HS-27A (cell line): ENCODE data around the gene FAM193B.
"Not testable (repeated sequence)": the region's sequence is repeated elsewhere in the genome, so short reads cannot be mapped to it uniquely, and the experiment has no call there.

Experiments used
- DNase-seq: peaks from one replicate; pipeline ENCODE4 v3.0.0-alpha.2; 2012; ENCODE audit warnings: low read depth, missing footprints

FAM193B gene

DNA sequence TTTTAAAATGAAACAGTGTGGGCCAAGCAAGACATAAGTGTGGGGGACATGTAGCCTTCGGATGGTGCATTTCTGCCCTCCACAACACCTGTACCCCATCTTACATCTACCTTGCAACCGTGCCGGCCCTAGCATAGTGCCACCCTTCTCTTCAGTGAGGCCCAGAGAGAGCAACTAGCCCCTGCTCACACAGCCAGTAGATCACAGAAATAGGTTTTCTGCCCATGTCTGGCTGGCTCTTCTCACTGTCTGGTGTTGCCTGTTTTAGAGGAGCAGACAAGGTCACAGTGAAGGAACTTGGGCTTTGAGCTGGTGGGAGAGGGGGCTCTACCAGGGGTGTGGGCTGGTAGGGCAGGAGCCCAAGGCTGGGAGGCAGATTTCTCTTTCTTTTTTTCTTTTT lies 68.1 kb downstream of the FAM193B start:
- DNase-seq, result no peak

DNA sequence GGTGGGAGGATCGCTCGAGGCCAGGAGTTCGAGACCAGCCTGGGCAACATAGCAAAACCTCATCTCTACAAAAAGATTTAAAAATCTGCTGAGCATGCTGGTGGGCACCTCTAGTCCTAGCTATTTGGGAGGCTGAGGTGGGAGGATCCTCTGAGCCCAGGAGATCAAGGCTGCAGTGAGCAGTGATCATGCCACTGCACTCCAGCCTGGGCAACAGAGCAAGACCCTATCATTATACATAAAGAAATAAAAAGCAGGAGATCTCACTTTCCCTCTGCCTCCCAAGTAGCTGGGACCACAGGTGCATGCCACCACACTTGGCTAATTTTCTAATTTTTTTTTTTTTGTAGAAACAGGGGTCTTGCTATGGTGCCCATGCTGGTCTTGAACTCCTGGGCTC lies 68.6 kb downstream of the FAM193B start:
- DNase-seq, result not testable (repeated sequence)

DNA sequence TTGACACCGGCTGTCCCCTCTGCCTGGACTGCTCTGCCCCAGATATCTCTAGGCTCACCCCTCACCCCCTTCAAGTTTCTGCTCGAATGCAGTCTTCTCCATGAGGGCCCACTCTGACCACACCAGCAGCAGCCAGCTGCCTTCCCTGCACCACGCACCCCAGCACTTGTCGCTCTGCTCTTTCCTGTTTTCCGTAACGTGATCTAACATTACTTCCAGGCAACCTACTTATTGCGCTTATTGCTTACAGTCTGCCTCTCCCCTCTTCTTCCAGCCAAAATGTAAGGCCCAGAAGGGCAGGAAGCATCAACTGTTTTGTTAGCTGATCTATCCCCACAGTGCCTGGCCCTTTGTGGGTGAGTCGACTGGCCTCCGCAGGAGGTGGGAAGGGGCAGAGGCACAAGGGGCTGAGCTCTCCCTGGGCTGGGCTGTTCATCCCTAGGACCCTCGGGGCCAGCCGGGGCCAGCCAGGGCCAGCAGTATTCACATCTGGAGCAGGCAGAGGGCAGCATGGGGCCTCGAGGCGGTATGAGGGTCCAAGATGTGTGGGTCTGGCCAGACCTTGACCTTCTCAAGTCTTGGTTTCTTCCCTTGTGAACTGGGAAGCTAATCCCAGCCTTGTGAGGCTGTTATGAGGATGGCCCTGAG lies 69.3 kb downstream of the FAM193B start:
- no peak for DNase-seq

- no peak for DNase-seq
Observed at GRCh38 chr5:177483994-177484901, 70.1 kb downstream of the FAM193B start.

- no peak for DNase-seq
Observed at GRCh38 chr5:177483042-177483441, 71.3 kb downstream of the FAM193B start.

DNA sequence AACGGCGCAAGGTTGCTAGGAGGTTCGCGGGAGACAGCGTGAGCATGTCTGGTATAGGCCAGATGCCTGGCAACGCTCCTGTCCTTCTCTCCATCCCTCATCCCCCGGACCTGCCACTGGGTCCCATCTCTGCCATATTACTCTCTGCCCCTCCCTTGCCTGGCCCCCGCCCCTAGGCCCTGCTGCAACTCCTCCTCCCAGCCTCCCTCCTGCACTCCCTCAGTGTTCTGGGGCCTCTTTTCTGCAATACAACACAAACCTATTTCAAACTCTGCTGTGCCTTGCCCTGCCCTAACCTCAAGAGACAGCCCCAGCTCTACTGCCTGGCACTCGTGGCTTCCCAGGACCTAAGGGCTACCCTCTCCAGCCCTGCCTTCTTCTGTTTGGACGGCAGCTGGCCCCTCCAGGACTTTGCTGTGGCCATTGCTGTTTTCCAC lies 72.0 kb downstream of the FAM193B start:
- DNase-seq, result no peak

GRCh38 chr5:177479774-177480173 lies 74.6 kb downstream of the FAM193B start:
- no peak for DNase-seq

DNA sequence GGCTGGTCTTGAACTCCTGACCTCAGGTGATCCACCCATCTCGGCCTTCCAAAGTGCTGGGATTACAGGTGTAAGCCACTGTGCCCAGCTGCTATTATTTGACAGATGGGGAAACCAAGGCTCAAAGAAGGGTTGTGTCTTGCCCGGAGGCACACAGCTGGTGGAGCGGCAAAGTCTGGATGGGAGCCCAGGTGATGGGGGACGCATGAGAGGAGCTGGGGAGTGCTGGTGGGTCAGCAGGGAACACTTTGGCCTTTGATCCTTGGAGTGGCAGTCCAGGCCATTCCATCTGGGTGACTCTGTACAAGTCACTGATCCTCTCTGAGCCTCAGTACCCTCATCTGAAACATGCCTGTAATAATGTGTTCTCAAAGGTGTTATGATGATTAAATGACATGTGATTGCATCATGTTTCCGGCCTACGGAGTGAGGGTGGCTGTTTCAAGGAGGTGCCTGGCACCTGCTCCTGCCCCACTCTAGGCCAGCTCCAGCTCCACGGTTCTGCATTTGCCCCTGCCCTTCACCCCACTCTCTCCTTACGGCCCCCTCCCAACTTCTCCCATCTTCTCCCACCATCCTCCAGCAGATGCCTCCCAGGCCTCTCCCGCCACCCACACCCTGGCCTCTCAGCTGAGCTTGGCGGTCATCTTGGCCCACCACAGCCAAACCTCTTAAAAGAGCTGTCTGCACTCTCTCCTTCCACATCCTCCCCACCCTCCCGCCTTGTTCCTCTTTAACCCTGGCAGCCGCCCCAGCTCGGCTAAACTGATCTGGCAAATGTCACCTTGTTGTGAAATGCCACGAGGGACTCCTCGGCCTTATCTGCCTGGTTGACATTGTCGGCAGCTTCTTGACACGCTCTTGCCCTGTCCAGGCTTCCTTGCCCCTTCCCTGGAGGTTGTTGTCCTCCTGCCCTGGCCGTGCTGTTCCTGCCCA lies 75.4 kb downstream of the FAM193B start:
- no peak for DNase-seq

GRCh38 chr5:177477701-177478477 lies 76.5 kb downstream of the FAM193B start:
- no peak for DNase-seq

DNA sequence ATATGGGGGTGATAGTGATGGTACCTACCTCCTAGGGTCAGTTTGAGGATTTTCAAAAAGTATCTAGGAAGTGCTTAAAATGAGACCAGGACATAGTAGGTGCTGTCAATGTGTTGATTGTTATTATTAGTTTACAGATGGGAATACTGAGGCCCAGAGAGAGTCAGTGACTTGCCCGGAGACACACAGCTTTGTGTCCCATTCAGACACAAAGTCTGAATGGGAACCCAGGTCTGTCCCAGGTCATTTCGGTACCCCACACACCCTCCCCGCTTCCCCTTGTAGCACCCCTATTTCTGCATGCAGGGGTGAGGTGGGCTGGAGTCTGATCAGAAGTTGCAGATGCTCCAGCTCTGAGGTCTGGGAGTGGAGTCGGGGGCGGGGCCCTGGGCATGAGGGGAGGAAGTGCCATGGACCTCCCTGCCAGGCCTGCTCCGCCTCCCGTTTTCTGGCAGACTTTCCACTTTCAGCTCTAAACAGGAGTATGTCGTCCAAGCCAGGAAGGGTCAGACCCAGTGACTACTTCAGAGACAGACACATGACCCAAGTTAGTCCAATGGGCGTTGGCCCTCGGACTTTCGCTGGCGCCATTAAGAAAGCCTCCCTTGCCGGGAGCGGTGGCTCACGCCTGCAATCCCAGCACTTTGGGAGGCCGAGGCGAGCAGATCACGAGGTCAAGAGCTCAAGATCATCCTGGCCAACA lies 77.7 kb downstream of the FAM193B start:
- DNase-seq, result no peak

GRCh38 chr5:177475563-177476427 lies 78.6 kb downstream of the FAM193B start:
- DNase-seq, result no peak

DNA sequence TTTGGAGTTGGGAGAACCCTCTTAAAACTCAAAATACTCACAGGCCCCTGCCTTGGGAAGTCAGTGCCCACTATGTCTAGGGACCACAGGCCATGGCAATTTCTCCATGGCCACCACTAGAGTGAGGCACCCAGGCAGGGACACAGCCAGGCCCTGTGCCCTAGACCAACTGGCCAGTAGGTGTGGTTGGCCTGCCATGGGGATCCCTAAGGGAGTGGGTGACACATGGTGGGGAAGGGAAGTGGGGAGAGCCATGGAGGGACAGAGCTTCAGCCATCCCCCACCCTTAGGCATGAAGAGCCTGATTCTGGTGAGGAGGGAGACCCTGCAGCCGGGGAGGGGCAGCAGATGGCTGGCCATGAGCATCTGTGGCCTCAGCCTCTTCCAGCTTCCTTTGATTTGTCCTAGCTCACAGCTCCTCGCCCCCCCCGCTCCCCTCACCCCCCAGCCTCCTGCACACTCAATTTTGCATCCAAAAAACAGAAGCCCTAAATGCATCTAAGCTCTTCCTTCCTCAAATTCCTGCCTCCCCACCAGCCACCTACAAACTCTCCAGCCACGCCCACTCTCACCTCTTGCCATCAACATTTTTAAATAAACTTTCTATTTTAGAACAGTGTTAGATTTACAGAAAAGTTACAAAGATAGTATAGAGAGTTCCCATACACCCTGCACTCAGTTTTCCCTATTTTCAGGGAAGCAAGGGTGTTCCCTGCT lies 79.4 kb downstream of the FAM193B start:
- DNase-seq, result no peak

GRCh38 chr5:177474002-177474476 lies 80.3 kb downstream of the FAM193B start:
- DNase-seq, result no peak

GRCh38 chr5:177473443-177474001 lies 80.8 kb downstream of the FAM193B start, which contains the start of gene DBN1:
TSS of gene DBN1 (minus strand) at chr5:177473634. CDS start at chr5:177473521, 113 bp downstream.
- DNase-seq, result no peak

GRCh38 chr5:177472460-177473442 lies 81.6 kb downstream of the FAM193B start:
- no peak for DNase-seq

GRCh38 chr5:177471610-177472356 lies 82.6 kb downstream of the FAM193B start:
- no peak for DNase-seq
